HG03045 (cell line): ENCODE data around the gene IMP4.

Experiments used
- ATAC-seq: cut with Tn5 transposase; IDR thresholded peaks from one replicate; pipeline ENCODE4 v1.9.1; 2021; ENCODE audit warnings: mild to moderate bottlenecking, moderate library complexity; ENCODE audit not compliant: unreplicated experiment

The IMP4 gene

DNA sequence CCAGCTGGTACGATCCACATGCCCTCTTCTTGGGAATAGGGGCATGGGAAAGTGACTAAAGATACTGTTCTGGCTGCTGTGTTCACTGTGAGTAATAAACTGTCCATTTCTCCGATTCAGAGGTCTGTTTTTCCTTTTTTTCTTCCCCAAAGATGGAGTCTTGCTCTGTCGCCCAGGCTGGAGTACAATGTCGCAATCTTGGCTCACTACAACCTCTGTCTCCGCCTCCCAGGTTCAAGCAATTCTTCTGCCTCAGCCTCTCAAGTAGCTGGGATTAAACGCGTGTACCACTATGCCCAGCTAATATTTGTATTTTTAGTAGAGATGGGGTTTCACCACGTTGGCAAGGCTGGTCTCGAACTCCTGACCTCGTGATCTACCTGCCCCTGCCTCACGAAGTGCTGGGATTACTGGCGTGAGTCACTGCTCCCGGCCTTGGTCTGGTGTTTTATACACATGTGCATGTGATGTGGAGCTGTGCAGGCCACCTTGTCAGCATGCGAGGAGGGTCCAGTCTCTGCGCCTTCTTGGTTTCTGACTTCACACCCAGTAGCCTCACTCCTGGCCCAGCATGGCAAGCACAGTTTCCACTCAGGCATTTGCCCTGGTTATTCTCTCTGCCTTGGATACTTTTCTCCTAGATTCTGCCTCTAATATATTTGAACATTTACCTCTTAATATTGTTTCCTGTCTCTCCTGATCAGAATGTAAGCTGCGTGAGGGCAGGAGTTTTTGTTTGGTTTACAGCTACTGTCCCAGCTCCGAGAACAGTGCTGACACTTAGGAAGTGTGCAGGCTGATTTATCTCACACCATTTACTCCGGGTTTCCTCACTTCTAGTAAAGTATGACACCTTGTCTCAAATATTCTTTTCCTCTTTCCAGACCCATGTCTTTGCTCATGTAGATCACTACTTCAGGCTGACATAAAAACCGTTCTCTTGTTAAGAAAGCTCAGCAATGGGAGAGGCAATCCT is 32.9 kb downstream of the IMP4 start:
- ATAC-seq = no peak

GRCh38 chr2:130376433-130377293 is 34.0 kb downstream of the IMP4 start:
- peak; percentile 39 for ATAC-seq

DNA sequence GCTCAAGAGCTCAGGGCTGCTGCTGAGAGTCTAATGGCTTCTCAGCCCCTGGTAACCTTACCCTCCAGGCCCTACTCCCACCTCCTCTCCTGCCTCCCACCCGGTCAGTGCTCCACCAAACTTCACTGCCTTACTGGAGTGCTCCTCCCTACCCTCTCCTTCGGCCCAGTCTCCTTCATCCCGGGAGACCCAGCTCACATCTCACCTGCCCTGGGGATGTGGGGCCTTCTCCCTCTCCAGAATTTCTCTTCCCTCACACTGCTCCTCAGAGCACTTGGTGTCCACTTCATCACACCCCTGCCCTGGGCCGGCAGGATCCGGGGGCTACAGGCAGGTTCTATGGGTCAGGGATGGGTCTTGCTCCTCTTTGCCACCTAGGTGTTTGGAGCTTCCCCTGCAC is 34.8 kb downstream of the IMP4 start:
- no peak for ATAC-seq

- no peak for ATAC-seq
Measured at GRCh38 chr2:130378206-130378897, 35.7 kb downstream of the IMP4 start.

GRCh38 chr2:130378898-130379214 is 36.2 kb downstream of the IMP4 start:
- ATAC-seq = no peak

- ATAC-seq = no peak
Measured at GRCh38 chr2:130380096-130380934, 37.6 kb downstream of the IMP4 start.

DNA sequence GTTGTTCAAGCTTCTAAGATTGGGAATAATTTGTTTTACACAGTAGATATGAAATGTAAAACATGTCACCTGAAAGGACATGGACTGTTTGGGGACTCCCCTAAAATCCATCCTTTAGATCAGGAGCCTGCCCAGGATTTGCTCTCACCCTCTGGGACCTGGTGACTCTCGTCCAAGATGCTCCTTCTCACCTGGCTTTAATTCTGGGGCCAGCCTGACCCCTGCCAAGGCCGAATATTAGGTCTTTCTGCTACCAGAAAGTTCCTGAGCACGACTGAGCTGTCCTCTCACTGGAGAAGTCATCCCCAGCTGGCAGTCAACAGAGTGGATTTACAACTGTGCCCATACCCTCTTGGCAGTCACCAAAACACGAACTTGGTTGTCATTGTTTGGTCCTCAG is 38.4 kb downstream of the IMP4 start:
- no peak for ATAC-seq

GRCh38 chr2:130381619-130382018 is 38.9 kb downstream of the IMP4 start:
- no peak for ATAC-seq

DNA sequence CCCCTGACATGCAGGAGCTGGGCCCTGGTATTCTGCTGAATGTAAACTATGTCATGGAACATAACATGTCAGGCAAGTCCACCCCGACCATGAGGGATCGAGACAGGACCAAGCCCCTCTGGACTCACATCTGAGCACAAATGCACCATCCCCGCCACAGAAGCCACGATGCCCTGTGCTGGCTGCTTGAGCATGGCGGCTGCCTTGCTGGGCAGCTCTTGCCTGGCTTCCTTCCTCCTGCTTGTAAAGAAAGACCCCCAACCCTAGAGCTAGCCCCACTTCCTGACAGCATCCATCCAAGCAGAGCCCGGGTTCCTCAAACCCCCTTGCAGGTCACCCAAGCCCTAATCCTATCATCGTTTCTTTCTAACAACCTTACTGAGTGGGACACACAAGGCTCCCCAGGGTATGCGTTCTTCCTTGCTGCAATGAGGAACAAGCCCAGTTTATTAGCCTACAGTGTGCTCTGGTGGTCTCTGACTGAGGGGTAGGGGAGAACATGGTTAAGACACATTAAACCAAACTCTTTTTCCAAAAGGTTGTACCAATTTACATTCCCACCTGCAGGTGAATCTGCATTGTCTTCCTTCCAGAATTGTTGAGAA is 39.7 kb downstream of the IMP4 start:
- no peak for ATAC-seq

GRCh38 chr2:130385709-130386108 is 43.0 kb downstream of the IMP4 start:
- peak; percentile 52 for ATAC-seq

DNA sequence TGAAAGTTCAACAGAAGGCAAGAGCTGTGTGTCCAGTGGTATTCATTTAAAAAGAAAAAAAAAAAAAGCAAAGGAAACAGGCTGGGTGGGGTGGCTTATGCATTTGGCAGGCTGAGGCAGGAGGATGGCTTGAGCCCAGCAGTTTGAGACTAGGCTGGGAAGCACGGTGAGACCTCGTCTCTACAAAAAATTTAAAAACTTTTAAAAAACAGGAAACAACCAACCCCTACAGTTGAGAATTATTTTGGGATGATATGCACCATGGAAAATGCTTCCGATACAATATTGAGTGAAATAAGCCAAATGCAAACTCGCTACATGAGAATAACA is 44.3 kb downstream of the IMP4 start:
- no peak for ATAC-seq

DNA sequence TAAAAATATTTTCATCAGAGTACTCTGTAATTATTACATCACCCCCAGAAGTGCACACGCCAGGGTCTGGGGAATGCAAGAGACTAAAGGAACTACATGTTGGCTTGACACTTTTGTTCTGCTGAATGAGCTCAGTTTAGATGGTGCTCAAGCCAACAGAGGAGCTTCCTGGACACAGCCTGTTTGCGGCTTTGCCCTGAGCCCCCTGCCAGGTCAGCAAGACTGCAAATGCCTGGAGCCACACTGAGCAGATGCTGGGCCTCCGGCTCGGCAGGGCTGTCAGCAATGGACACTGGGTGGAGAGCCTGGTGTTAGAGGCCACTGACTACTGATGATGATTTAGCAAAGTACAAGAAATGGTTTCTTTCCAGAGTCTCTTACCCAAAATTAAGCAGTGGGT is 45.1 kb downstream of the IMP4 start:
- ATAC-seq = no peak

DNA sequence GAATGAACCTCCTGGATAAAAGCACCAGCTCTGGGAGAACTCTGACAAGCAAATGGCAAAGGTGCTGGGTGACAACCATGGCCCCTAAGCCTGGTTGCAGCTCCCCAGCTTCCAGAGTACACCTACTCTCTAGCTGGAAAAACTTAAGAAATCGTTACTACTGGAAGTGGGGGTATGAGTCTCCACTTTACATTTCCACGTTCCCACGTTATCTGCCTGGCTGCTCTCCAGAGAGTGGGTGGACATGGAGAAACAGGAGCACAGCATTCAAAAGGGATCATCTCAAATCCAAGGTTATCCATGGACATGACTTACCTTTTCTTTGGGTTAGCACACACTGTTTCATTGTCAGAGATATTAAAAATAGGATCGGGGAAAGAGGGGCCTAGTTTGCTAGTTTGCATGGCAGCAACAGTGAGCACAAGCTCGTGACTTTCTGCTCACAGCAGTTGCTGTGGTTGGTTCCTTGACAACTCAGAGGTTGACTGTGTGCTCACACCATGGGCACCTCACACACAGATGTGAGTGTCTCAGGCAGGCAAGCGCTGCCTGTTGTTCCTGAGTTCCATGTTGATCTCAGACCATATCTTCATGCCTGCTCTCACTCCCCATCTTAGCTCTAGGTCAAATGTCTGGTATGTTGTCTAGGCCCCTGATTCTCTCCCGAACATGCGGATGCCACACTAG is 45.7 kb downstream of the IMP4 start:
- no peak for ATAC-seq

DNA sequence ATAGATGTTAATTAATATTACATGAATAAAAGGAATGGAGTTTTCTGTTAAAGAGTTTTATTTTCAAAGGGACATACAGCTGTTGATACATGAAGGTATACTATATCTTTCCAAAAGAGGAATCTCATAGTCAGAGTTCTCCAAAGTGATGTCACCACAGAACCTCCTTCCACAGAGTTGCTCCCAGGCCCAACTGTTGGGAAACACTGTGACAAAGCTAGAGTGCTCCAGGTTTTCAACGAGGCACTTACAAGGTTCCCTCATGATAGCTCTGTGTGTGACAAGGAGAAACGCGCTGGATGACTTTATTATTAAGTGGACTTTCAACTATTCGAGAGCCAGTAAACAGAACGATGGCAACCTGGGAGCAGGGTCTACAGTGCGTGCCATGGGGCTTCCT is 46.7 kb downstream of the IMP4 start:
- ATAC-seq = no peak

- no peak for ATAC-seq
Measured at GRCh38 chr2:130389783-130390182, 47.1 kb downstream of the IMP4 start.

GRCh38 chr2:130390460-130391057 is 47.9 kb downstream of the IMP4 start:
- ATAC-seq = peak; percentile 12

GRCh38 chr2:130391058-130391871 is 48.6 kb downstream of the IMP4 start:
- ATAC-seq = peak; percentile 88
